Gastrocnemius medialis (tissue), 4 donors: ENCODE data around the gene BCL10. TPM values are rescaled to one million over a fixed set of nuclear protein-coding genes. Genes with fewer than 3 reads are reported as not detected.

ENCODE experiments used
- ATAC-seq, 2 donors: fragments of 150-250 bp; one replicate each; pipeline ENCODE4 v1.9.1; 2016
- DNase-seq, 2 donors: peaks; one replicate each; pipeline ENCODE4 v3.0.0-alpha.2; 2019
- H3K27ac ChIP-seq, 4 donors: fragments of 200-600 bp; sonication (generic); 1 replicate in 1 of 4; 2 replicates in 3 of 4; pipeline ENCODE4 v1.5.1; 2016 to 2018; ENCODE audit warnings: mild to moderate bottlenecking in 2 of 4, moderate library complexity in 1 of 4
- H3K27me3 ChIP-seq, 3 donors: fragments of 200-600 bp; sonication (generic) in 2 of 3; 1 replicate in 1 of 3; 2 replicates in 2 of 3; pipeline versions ENCODE4 v1.5.1 to v1.6.0; 2016 to 2019; ENCODE audit warnings: mild to moderate bottlenecking in 1 of 3, moderate library complexity in 1 of 3
- H3K36me3 ChIP-seq, 2 donors: fragments of 200-600 bp; sonication (generic) in 1 of 2; one replicate each; pipeline ENCODE4 v1.5.1; 2017 to 2018
- H3K4me1 ChIP-seq, 2 donors: fragments of 200-600 bp; sonication (generic) in 1 of 2; one replicate each; pipeline ENCODE4 v1.5.1; 2016 to 2017; ENCODE audit warnings: mild to moderate bottlenecking in 2 of 2
- H3K4me3 ChIP-seq, 4 donors: fragments of 200-600 bp; sonication (generic) in 3 of 4; 1 replicate in 1 of 4; 2 replicates in 3 of 4; pipeline ENCODE4 v1.5.1; 2016 to 2019; ENCODE audit warnings: mild to moderate bottlenecking in 2 of 4
- H3K9me3 ChIP-seq, 3 donors: fragments of 200-600 bp; sonication (generic) in 2 of 3; 1 replicate in 1 of 3; 2 replicates in 2 of 3; pipeline ENCODE4 v1.5.1; 2016 to 2019
- POLR2A ChIP-seq, 2 donors: fragments of 450-650 bp; IDR thresholded peaks; one replicate each; pipeline ENCODE4 v1.6.1; 2017; ENCODE audit warnings: antibody characterized with exemption in 2 of 2, mild to moderate bottlenecking in 2 of 2, moderate library complexity in 2 of 2
- in situ Hi-C, 4 donors: fragments of 200-750 bp; cut with MboI; loops; one replicate each; pipeline versions ENCODE4 v1.15.0 to v1.8.0; 2017; ENCODE audit warnings: low sequenced_read_pairs in 4 of 4
- intact Hi-C: fragments of 100-400 bp; cut with DNase I; formaldehyde crosslinking; loops from one replicate; pipeline ENCODE4 v1.15.1; 2023; ENCODE audit warnings: low total_unique reads
- total RNA-seq, 4 donors: library from RNA; depleted of rRNA; stranded (reverse); fragments of >200 nt; gene quantifications; one replicate each; pipeline versions ENCODE4 v1.1.0 to v1.2.3, GENCODE V29; 2016
- TF ChIP-seq, protein P1 (sequence below), 5 experiments: fragments of 450-650 bp in 3 of 5; fragments of 200-600 bp in 2 of 5; sonication (generic) in 2 of 5; IDR thresholded peaks in 4 of 5; conservative IDR thresholded peaks in 1 of 5; 1 replicate in 4 of 5; 2 replicates in 1 of 5; pipeline ENCODE4 v1.5.1; 2016 to 2019; ENCODE audit warnings: antibody characterized with exemption in 5 of 5, mild to moderate bottlenecking in 3 of 5, moderate library complexity in 3 of 5

BCL10 gene
- total RNA-seq, 4 donors from 2014 or later: 4.3 to 6.4 (median 5.4) TPM

DNA sequence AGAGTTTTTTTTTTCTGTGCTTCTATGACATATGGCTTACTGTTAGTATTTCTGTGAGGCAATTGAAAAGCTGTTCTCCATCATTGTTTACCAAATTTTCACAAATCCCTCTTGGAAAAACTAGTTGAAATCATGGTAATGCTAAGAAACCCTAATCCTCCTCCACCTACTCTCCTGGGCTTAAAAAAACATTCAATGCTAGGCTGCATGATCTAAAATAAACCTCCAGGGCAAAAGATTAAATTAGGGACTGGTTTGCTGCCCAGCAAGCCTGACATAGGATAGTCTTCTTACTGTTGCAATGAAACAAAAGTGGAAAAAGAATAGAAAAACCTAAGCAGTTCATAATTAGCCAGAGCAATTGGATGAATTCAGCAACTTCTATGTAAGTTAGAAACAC is 33.1 kb downstream of the BCL10 start:
- DNase-seq (no peak), ATAC-seq (no peak)
- H3K27ac ChIP-seq: no peak overlapping the region
- H3K27me3 ChIP-seq: no peaks in the 10 kb centered on the region
- H3K4me3 ChIP-seq: no peak overlapping the region
- no peaks in the 10 kb centered on the region for H3K9me3 ChIP-seq
- peaks cover 12% of the 10 kb centered on the region in 2 donors for H3K4me1 ChIP-seq
- TF ChIP-seq, protein P1, sequence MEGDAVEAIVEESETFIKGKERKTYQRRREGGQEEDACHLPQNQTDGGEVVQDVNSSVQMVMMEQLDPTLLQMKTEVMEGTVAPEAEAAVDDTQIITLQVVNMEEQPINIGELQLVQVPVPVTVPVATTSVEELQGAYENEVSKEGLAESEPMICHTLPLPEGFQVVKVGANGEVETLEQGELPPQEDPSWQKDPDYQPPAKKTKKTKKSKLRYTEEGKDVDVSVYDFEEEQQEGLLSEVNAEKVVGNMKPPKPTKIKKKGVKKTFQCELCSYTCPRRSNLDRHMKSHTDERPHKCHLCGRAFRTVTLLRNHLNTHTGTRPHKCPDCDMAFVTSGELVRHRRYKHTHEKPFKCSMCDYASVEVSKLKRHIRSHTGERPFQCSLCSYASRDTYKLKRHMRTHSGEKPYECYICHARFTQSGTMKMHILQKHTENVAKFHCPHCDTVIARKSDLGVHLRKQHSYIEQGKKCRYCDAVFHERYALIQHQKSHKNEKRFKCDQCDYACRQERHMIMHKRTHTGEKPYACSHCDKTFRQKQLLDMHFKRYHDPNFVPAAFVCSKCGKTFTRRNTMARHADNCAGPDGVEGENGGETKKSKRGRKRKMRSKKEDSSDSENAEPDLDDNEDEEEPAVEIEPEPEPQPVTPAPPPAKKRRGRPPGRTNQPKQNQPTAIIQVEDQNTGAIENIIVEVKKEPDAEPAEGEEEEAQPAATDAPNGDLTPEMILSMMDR (IDR thresholded peaks at IDR 0.05 in 4 of 5, conservative IDR thresholded peaks at IDR 0.05 in 1 of 5): no peak
- no peak for TF ChIP-seq POLR2A (IDR thresholded peaks at IDR 0.05)
- no peaks in the 10 kb centered on the region for H3K36me3 ChIP-seq
- in situ Hi-C loops: no loop called here
- intact Hi-C loops: no loop called here

DNA sequence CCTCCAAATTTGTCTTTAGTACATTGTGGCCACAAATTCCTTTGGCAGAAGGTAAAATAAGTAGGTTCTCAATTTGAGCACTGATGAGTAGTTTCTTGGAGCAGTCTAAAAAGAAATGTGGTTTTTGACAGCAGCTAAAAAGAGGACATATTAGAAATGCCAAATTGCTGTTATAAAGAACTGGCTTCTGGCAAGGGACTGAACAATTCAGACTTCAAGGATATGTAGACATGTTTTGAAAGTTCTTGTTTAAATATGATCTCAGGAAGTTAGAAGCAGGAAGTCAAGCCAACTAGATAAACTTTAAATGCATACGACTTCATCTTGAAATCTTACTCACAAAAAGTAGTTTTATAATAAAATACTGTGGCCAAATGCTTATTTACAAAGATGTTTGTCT is 35.8 kb downstream of the BCL10 start:
- Histone ChIP-seq H3K9me3 (no peaks in the 10 kb centered on the region), H3K27ac (no peak overlapping the region), H3K4me1 (peaks cover 12% of the 10 kb centered on the region in 2 donors), H3K36me3 (no peaks in the 10 kb centered on the region), H3K27me3 (no peaks in the 10 kb centered on the region), H3K4me3 (no peak overlapping the region)
- intact Hi-C loops: loop anchor here (1.0 kb wide), 1 partner anchor 131 kb away; no protein-coding TSS in a partner anchor
- ATAC-seq (no peak), DNase-seq (no peak)
- in situ Hi-C loops: no loop called here
- TF ChIP-seq, protein P1 (IDR thresholded peaks at IDR 0.05 in 4 of 5, conservative IDR thresholded peaks at IDR 0.05 in 1 of 5): no peak
- TF ChIP-seq POLR2A (IDR thresholded peaks at IDR 0.05): no peak

DNA sequence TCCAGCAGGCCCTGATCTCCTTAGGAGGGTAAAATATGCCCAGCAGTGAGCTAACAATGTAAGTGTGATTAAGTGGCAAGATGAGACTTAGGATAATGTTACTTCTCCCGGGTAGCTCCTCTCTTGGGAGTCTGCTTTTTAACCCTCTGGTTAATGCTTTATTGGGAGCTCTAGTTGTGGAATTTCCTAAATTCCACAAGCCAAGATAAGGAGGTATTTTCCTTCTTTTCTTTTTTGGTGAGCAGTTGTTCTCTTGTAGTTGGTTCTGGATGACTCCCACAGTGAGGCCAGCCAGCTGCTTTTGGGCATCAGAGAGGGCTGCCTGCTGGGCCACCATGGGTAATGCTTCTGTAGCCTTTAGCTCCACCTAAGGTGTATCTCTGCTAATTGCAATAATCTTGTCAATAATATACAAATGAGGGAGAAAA is 36.2 kb downstream of the BCL10 start:
- Histone ChIP-seq H3K27ac (no peak overlapping the region), H3K4me3 (no peak overlapping the region), H3K9me3 (no peaks in the 10 kb centered on the region), H3K4me1 (peaks cover 12% of the 10 kb centered on the region in 2 donors), H3K27me3 (no peaks in the 10 kb centered on the region), H3K36me3 (no peaks in the 10 kb centered on the region)
- ATAC-seq (no peak), DNase-seq (no peak)
- intact Hi-C loops (loop anchor here (1.0 kb wide), 1 partner anchor 131 kb away; no protein-coding TSS in a partner anchor), in situ Hi-C loops (no loop called here)
- TF ChIP-seq POLR2A (IDR thresholded peaks at IDR 0.05): no peak
- TF ChIP-seq, protein P1 (IDR thresholded peaks at IDR 0.05 in 4 of 5, conservative IDR thresholded peaks at IDR 0.05 in 1 of 5): no peak

DNA sequence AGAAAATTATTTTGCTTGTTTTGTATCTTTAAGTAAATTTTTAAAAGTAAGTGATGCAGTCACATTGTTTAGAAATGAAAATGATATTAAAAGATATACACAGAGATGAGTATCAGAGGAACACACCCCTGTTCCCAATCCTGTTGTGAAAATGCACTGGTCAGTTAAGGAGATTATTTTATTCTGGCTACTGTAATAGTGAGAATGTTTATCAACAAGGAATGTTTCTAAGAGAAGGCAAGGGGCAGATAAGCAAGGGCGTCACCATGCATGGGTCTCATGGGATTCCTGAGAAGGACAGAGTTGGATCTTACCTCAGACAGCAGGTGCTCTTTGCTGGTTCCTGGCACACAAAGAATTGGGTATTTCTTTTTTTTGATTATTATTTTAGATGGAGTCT is 38.8 kb downstream of the BCL10 start:
- no peak for ATAC-seq
- H3K4me3 ChIP-seq: no peak overlapping the region
- no peak for DNase-seq
- intact Hi-C loops (no loop called here), in situ Hi-C loops (loop anchor here in 1 of 4 donors (10.0 kb wide), 1 partner anchor 123 kb away; no protein-coding TSS in a partner anchor)
- H3K27ac ChIP-seq: no peak overlapping the region
- peaks cover 0 to 3% of the 10 kb centered on the region in 2 donors for H3K4me1 ChIP-seq
- no peaks in the 10 kb centered on the region for H3K9me3 ChIP-seq
- no peaks in the 10 kb centered on the region for H3K27me3 ChIP-seq
- no peaks in the 10 kb centered on the region for H3K36me3 ChIP-seq
- TF ChIP-seq, protein P1 (IDR thresholded peaks at IDR 0.05 in 4 of 5, conservative IDR thresholded peaks at IDR 0.05 in 1 of 5): no peak
- TF ChIP-seq POLR2A (IDR thresholded peaks at IDR 0.05): no peak
